H9 (cell line): ENCODE results near the gene RDH11. TPM values are rescaled to one million over a fixed set of nuclear protein-coding genes. Genes with fewer than 3 reads are reported as not detected.

Experiments used
- DNase-seq: peaks from one replicate; pipeline ENCODE4 v3.0.0-alpha.2; 2017
- H2AFZ ChIP-seq: one replicate; pipeline ENCODE4 v1.6.1; 2013; ENCODE audit warnings: mild to moderate bottlenecking, low read length, control low read depth, moderate library complexity
- H2AK5ac ChIP-seq: 2 replicates; pipeline ENCODE4 v1.6.1; 2013; ENCODE audit warnings: low read length, control low read depth, mixed read lengths; ENCODE audit not compliant: insufficient read length
- H2BK120ac ChIP-seq: one replicate; pipeline ENCODE4 v1.6.1; 2013; ENCODE audit warnings: low read depth, mild to moderate bottlenecking, low read length, control low read depth, inconsistent platforms; ENCODE audit not compliant: poor library complexity, severe bottlenecking
- H2BK12ac ChIP-seq: 2 replicates; pipeline ENCODE4 v1.6.1; 2013; ENCODE audit warnings: low read length, control low read depth, mixed read lengths, low read depth; ENCODE audit not compliant: insufficient read length
- H2BK15ac ChIP-seq: 2 replicates; pipeline ENCODE4 v1.6.1; 2013; ENCODE audit warnings: low read depth, low read length, control low read depth
- H2BK20ac ChIP-seq: one replicate; pipeline ENCODE4 v1.6.1; 2013; ENCODE audit warnings: low read depth, mild to moderate bottlenecking, low read length, control low read depth, inconsistent platforms; ENCODE audit not compliant: poor library complexity, severe bottlenecking
- H2BK5ac ChIP-seq: 2 replicates; pipeline ENCODE4 v1.6.1; 2013; ENCODE audit warnings: low read length, control low read depth, mixed read lengths; ENCODE audit not compliant: insufficient read length
- H3K14ac ChIP-seq: 2 replicates; pipeline ENCODE4 v1.6.1; 2013; ENCODE audit warnings: low read length, control low read depth; ENCODE audit not compliant: insufficient read depth
- H3K18ac ChIP-seq: 2 replicates; pipeline ENCODE4 v1.6.1; 2013; ENCODE audit warnings: low read depth, mild to moderate bottlenecking, mixed read lengths, low read length, control low read depth; ENCODE audit not compliant: insufficient read length
- H3K23ac ChIP-seq: 2 replicates; pipeline ENCODE4 v1.6.1; 2013; ENCODE audit warnings: low read length, control low read depth, mixed read lengths, low read depth; ENCODE audit not compliant: insufficient read length
- H3K23me2 ChIP-seq: 2 replicates; pipeline ENCODE4 v1.6.1; 2013; ENCODE audit warnings: low read depth, mild to moderate bottlenecking, mixed read lengths, low read length, control low read depth; ENCODE audit not compliant: insufficient read length, poor library complexity, severe bottlenecking
- H3K27ac ChIP-seq: 2 replicates; pipeline ENCODE4 v1.5.1; 2013; ENCODE audit warnings: low read length, control low read depth, mixed read lengths, low read depth; ENCODE audit not compliant: insufficient read length
- H3K27me3 ChIP-seq: 2 replicates; pipeline ENCODE4 v1.6.1; 2013; ENCODE audit warnings: low read length, control low read depth, inconsistent platforms; ENCODE audit not compliant: insufficient read depth
- H3K4ac ChIP-seq: 2 replicates; pipeline ENCODE4 v1.6.1; 2013; ENCODE audit warnings: low read depth, mild to moderate bottlenecking, control low read depth, inconsistent platforms, low read length, moderate library complexity
- H3K4me1 ChIP-seq: 2 replicates; pipeline ENCODE4 v1.6.1; 2013; ENCODE audit warnings: low read length, control low read depth, inconsistent platforms; ENCODE audit not compliant: insufficient read depth
- H3K4me2 ChIP-seq: 2 replicates; pipeline ENCODE4 v1.6.1; 2013; ENCODE audit warnings: low read length, control low read depth, mixed read lengths; ENCODE audit not compliant: insufficient read length, insufficient read depth
- H3K56ac ChIP-seq: 2 replicates; pipeline ENCODE4 v1.6.1; 2013; ENCODE audit warnings: low read depth, mild to moderate bottlenecking, mixed read lengths, low read length, control low read depth; ENCODE audit not compliant: insufficient read length
- H3K79me1 ChIP-seq: 2 replicates; pipeline ENCODE4 v1.6.1; 2013; ENCODE audit warnings: low read depth, mild to moderate bottlenecking, moderate library complexity, low read length, control low read depth, inconsistent platforms; ENCODE audit not compliant: insufficient read depth, poor library complexity, severe bottlenecking
- H3K79me2 ChIP-seq: 2 replicates; pipeline ENCODE4 v1.6.1; 2013; ENCODE audit warnings: low read length, control low read depth, inconsistent platforms; ENCODE audit not compliant: insufficient read depth
- H3K9ac ChIP-seq: 2 replicates; pipeline ENCODE4 v1.6.1; 2013; ENCODE audit warnings: low read length, control low read depth, mixed read lengths; ENCODE audit not compliant: insufficient read length; ENCODE audit errors: extremely low read depth
- H3K9me3 ChIP-seq: one replicate; pipeline ENCODE4 v1.6.1; 2013; ENCODE audit warnings: low read depth, low read length, inconsistent platforms; ENCODE audit not compliant: control insufficient read depth
- H3T11ph ChIP-seq: one replicate; pipeline ENCODE4 v1.6.1; 2013; ENCODE audit warnings: mild to moderate bottlenecking, low read length, control low read depth, inconsistent platforms
- H4K20me1 ChIP-seq: one replicate; pipeline ENCODE4 v1.6.1; 2013; ENCODE audit not compliant: control insufficient read depth, insufficient read length, insufficient read depth
- H4K5ac ChIP-seq: 2 replicates; pipeline ENCODE4 v1.6.1; 2013; ENCODE audit warnings: low read depth, mild to moderate bottlenecking, mixed read lengths, low read length, control low read depth; ENCODE audit not compliant: insufficient read length
- H4K8ac ChIP-seq: replicated peaks from 2 replicates; pipeline ENCODE4 v1.6.1; 2013; ENCODE audit warnings: low read length, control low read depth, mixed read lengths, low read depth; ENCODE audit not compliant: insufficient read length
- H4K91ac ChIP-seq: 2 replicates; pipeline ENCODE4 v1.6.1; 2013; ENCODE audit warnings: low read depth, mild to moderate bottlenecking, moderate library complexity, mixed read lengths, low read length, control low read depth; ENCODE audit not compliant: insufficient read length
- H3K27ac Mint-ChIP-seq, 3 experiments: 2 replicates in 2 of 3; 3 replicates in 1 of 3; pipeline ENCODE4 v1.8.0; 2020 to 2021; ENCODE audit warnings: mixed read lengths in 3 of 3, mild to moderate bottlenecking in 1 of 3, moderate library complexity in 1 of 3
- H3K27me3 Mint-ChIP-seq: 2 replicates; pipeline ENCODE4 v1.8.0; 2021; ENCODE audit warnings: low read depth, mild to moderate bottlenecking, moderate library complexity, mixed read lengths
- H3K36me3 Mint-ChIP-seq, 3 experiments: 2 replicates in 2 of 3; 3 replicates in 1 of 3; pipeline ENCODE4 v1.8.0; 2020 to 2021; ENCODE audit warnings: low read depth in 3 of 3, mixed read lengths in 3 of 3; ENCODE audit not compliant: insufficient read depth in 1 of 3
- H3K4me1 Mint-ChIP-seq, 2 experiments: 2 replicates each; pipeline ENCODE4 v1.8.0; 2020; ENCODE audit warnings: mixed read lengths in 2 of 2
- H3K4me3 Mint-ChIP-seq, 2 experiments: 2 replicates in 1 of 2; 3 replicates in 1 of 2; pipeline ENCODE4 v1.8.0; 2020 to 2021; ENCODE audit warnings: mild to moderate bottlenecking in 2 of 2, mixed read lengths in 2 of 2, moderate library complexity in 1 of 2
- H3K9me3 Mint-ChIP-seq, 2 experiments: 2 replicates in 1 of 2; 3 replicates in 1 of 2; pipeline ENCODE4 v1.8.0; 2020; ENCODE audit warnings: mild to moderate bottlenecking in 2 of 2, mixed read lengths in 2 of 2, moderate library complexity in 1 of 2
- CTCF ChIP-seq: fragments of 200-600 bp; sonication (generic); conservative IDR thresholded peaks from 3 replicates; pipeline ENCODE4 v1.8.0; 2021; ENCODE audit warnings: antibody characterized with exemption, mild to moderate bottlenecking
- WGBS: extraction: QIAGEN DNeasy Blood & Tissue Kit; methylation state at CpG from one replicate; pipeline ENCODE4 v1.1.7; 2013; ENCODE audit warnings: missing lambda C conversion rate, low lambda C conversion rate, mixed read lengths; ENCODE audit not compliant: insufficient read length; ENCODE audit errors: extremely low coverage; 5-methylcytosine and 5-hydroxymethylcytosine counted together
- total RNA-seq: library from RNA; stranded (reverse); gene quantifications from 2 replicates; pipeline ENCODE4 v1.2.1, GENCODE V29; 2021

The RDH11 gene
- total RNA-seq, 1 experiment from 2014 or later: 83.4 TPM

GRCh38 chr14:67705211-67705610, 9.6 kb upstream of the RDH11 start:
- Mint-ChIP-seq H3K4me3 (no peak overlapping the region), H3K27ac (no peak overlapping the region), H3K4me1 (peaks cover 3 to 5% of the 10 kb centered on the region in 2 experiments), H3K36me3 (peaks cover 1 to 7% (median 5%) of the 10 kb centered on the region in 3 experiments; a peak in 5 of 7 replicates), H3K9me3 (peaks cover 24 to 31% of the 10 kb centered on the region in 2 experiments), H3K27me3 (no peaks in the 10 kb centered on the region; the same call in 1 of the 2 replicates)
- H3K79me2 ChIP-seq: no peaks in the 10 kb centered on the region
- no peaks in the 10 kb centered on the region for H3K23me2 ChIP-seq
- no peak overlapping the region for H3K23ac ChIP-seq
- H2BK5ac ChIP-seq: no peak overlapping the region
- H3K27me3 ChIP-seq: no peaks in the 10 kb centered on the region
- no peak overlapping the region for H2BK12ac ChIP-seq
- H4K91ac ChIP-seq: no peak overlapping the region
- H3K56ac ChIP-seq: no peak overlapping the region
- H3K18ac ChIP-seq: no peak overlapping the region
- H2BK120ac ChIP-seq: no peak overlapping the region
- H2BK20ac ChIP-seq: no peak overlapping the region
- H3K4me1 ChIP-seq: no peaks in the 10 kb centered on the region
- TF ChIP-seq CTCF: no peak
- DNase-seq: no peak
- H3K9me3 ChIP-seq: peaks cover 13% of the 10 kb centered on the region
- H2AFZ ChIP-seq: no peak overlapping the region
- H4K5ac ChIP-seq: no peak overlapping the region
- no CpG with 5 or more reads among the region's 3 CpGs for WGBS
- no peak overlapping the region for H4K8ac ChIP-seq
- no peaks in the 10 kb centered on the region for H3K79me1 ChIP-seq
- no peak overlapping the region for H3T11ph ChIP-seq
- H2BK15ac ChIP-seq: no peak overlapping the region
- H3K27ac ChIP-seq: no peak overlapping the region
- H3K4ac ChIP-seq: no peak overlapping the region
- no peak overlapping the region for H3K14ac ChIP-seq
- no peak overlapping the region for H3K4me2 ChIP-seq
- no peak overlapping the region for H3K9ac ChIP-seq
- H2AK5ac ChIP-seq: no peak overlapping the region
- no peaks in the 10 kb centered on the region for H4K20me1 ChIP-seq
